Nephron progenitor cell (in vitro differentiated cells): Measurements from ENCODE around the gene GRAP.

Source experiments
- DNase-seq: peaks from one replicate; pipeline ENCODE4 v3.0.0; 2021
- H3K27ac Mint-ChIP-seq: 2 replicates; pipeline ENCODE4 v1.8.0; 2021; ENCODE audit warnings: mild to moderate bottlenecking, moderate library complexity, mixed read lengths
- H3K27me3 Mint-ChIP-seq: 2 replicates; pipeline ENCODE4 v1.8.0; 2021; ENCODE audit warnings: mild to moderate bottlenecking, low read depth, mixed read lengths; ENCODE audit not compliant: poor library complexity
- H3K36me3 Mint-ChIP-seq: 2 replicates; pipeline ENCODE4 v1.8.0; 2021; ENCODE audit warnings: low read depth, mixed read lengths
- H3K4me1 Mint-ChIP-seq: 2 replicates; pipeline ENCODE4 v1.8.0; 2021; ENCODE audit warnings: mixed read lengths
- H3K4me3 Mint-ChIP-seq: 2 replicates; pipeline ENCODE4 v1.8.0; 2021; ENCODE audit warnings: mild to moderate bottlenecking, moderate library complexity, mixed read lengths
- H3K9me3 Mint-ChIP-seq: 2 replicates; pipeline ENCODE4 v1.8.0; 2021; ENCODE audit warnings: mild to moderate bottlenecking, moderate library complexity, mixed read lengths
- TF ChIP-seq, protein P1 (sequence below): fragments of 200-600 bp; sonication (generic); IDR thresholded peaks from 2 replicates; pipeline ENCODE4 v1.5.0; 2021; ENCODE audit warnings: antibody characterized with exemption

Gene GRAP

GRCh38 chr17:19004421-19005136, 42.2 kb downstream of the GRAP start, which contains the start of gene FAM83G:
Gene FAM83G (minus strand): TSS chr17:19004764. CDS start chr17:19004041, 723 bp downstream.
- peaks cover 21% of the 10 kb centered on the region for H3K27me3 Mint-ChIP-seq
- H3K36me3 Mint-ChIP-seq, result no peaks in the 10 kb centered on the region
- TF ChIP-seq, protein P1, sequence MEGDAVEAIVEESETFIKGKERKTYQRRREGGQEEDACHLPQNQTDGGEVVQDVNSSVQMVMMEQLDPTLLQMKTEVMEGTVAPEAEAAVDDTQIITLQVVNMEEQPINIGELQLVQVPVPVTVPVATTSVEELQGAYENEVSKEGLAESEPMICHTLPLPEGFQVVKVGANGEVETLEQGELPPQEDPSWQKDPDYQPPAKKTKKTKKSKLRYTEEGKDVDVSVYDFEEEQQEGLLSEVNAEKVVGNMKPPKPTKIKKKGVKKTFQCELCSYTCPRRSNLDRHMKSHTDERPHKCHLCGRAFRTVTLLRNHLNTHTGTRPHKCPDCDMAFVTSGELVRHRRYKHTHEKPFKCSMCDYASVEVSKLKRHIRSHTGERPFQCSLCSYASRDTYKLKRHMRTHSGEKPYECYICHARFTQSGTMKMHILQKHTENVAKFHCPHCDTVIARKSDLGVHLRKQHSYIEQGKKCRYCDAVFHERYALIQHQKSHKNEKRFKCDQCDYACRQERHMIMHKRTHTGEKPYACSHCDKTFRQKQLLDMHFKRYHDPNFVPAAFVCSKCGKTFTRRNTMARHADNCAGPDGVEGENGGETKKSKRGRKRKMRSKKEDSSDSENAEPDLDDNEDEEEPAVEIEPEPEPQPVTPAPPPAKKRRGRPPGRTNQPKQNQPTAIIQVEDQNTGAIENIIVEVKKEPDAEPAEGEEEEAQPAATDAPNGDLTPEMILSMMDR, result no peak
- no peak within 1 kb of the TSS for H3K27ac Mint-ChIP-seq
- DNase-seq, result peak; percentile 58
- peaks cover 14% of the 10 kb centered on the region for H3K9me3 Mint-ChIP-seq
- peaks cover 25% of the 10 kb centered on the region for H3K4me1 Mint-ChIP-seq
- peak within 1 kb of the TSS; percentile 82 for H3K4me3 Mint-ChIP-seq

GRCh38 chr17:19003543-19004420, 43.0 kb downstream of the GRAP start:
- DNase-seq, result peak; percentile 58
- Mint-ChIP-seq H3K27ac (no peak overlapping the region), H3K4me1 (peaks cover 24% of the 10 kb centered on the region), H3K9me3 (peaks cover 14% of the 10 kb centered on the region), H3K27me3 (peaks cover 21% of the 10 kb centered on the region), H3K4me3 (peak overlapping the region; percentile 82), H3K36me3 (no peaks in the 10 kb centered on the region)
- TF ChIP-seq, protein P1, result no peak

DNA sequence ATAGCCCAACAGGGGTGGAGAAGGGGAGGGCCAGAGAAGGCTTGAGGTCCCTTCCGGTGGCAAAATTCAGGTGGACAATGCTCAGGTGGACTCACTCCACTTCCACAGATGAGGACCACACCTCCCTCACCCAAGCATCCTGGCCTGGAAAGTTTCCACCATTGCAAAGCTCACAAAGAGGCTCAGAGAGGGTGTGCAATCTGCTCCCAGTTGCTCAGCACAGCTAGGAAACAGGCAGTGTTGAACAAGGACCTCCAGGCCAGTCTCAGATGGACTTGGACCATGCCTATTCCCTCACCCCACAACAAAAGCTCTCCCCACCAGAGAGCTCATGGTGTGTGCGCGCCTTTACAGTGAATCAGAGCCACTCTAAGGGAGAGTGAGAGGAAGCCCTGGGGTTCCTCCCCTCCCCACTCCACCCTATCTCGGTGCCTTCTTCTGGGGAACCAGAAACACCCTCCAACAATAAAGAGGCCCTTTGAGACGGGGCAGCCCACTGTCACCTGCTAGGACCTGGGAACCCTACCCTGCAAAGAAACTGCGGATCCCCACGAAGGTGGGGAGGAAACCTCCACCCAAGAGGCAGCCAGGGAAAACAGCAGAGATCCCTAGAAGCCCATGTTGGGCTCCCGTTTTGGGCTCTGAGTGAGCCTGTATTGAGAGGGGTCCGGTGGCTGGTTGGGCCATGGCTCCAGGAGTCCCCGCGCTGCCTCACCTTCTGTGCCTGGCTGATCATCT, 43.8 kb downstream of the GRAP start:
- Mint-ChIP-seq H3K9me3 (peaks cover 14% of the 10 kb centered on the region), H3K27ac (no peak overlapping the region), H3K4me1 (peaks cover 24% of the 10 kb centered on the region), H3K36me3 (no peaks in the 10 kb centered on the region), H3K4me3 (peak overlapping the region; percentile 82), H3K27me3 (peaks cover 21% of the 10 kb centered on the region)
- no peak for DNase-seq
- TF ChIP-seq, protein P1, result no peak

DNA sequence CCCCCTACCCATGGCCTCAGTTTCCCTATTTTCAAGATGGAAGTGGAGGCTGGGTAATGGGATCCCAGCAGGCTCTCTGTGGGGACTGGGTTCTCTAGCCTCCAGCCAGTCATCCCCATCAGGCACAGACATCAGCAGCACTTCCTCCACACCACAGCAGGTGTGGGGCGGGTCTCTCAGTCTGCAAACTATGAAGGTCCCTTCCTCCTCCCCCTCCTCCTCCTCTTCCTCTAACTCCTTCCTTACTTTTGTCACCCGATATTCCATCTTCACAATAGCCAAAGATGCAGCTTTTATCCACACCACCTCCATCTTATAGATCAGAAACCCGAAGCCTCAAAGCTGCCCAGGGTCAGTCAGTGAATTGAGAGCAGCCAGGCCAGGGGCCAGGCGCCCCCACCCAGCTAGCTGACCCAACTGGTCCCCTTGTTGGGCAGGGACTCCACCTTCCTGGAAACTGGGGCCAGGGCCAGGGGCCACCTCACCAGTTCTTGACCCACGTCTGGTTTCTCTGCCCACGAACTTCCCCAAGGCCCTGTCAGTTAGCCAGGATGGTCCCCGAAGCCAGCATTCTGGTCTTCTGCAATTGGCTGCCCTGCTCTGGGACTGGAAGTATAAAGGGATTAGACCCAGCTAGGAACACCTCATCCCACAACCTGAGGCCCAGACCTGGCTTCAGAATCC, 44.7 kb downstream of the GRAP start:
- DNase-seq, result no peak
- TF ChIP-seq, protein P1, result no peak
- H3K4me1 Mint-ChIP-seq, result peaks cover 24% of the 10 kb centered on the region
- H3K27ac Mint-ChIP-seq, result no peak overlapping the region
- H3K9me3 Mint-ChIP-seq, result peaks cover 8% of the 10 kb centered on the region
- peaks cover 21% of the 10 kb centered on the region for H3K27me3 Mint-ChIP-seq
- peaks cover under 1% of the 10 kb centered on the region for H3K36me3 Mint-ChIP-seq
- peak overlapping the region; percentile 5 for H3K4me3 Mint-ChIP-seq

- Mint-ChIP-seq H3K27ac (no peak overlapping the region), H3K27me3 (peaks cover 16% of the 10 kb centered on the region), H3K4me3 (no peak overlapping the region)
Measured at GRCh38 chr17:19000531-19001325, 46.0 kb downstream of the GRAP start.

More at GRCh38 chr17:19000531-19001325, 46.0 kb downstream of the GRAP start:
- TF ChIP-seq, protein P1, result no peak
- Mint-ChIP-seq H3K9me3 (peaks cover 12% of the 10 kb centered on the region), H3K4me1 (peaks cover 22% of the 10 kb centered on the region), H3K36me3 (peaks cover 13% of the 10 kb centered on the region)
- DNase-seq, result no peak
